Kidney tubule cell (primary cell): Measurements from ENCODE around the gene EIF1.

Experiments used
- DNase-seq: peaks from one replicate; pipeline ENCODE4 v3.0.0-alpha.2; 2018; ENCODE audit warnings: low spot score

Gene EIF1

GRCh38 chr17:41655611-41656111 is 33.0 kb upstream of the EIF1 start:
- peak; percentile 73 for DNase-seq

GRCh38 chr17:41656249-41657023 is 32.2 kb upstream of the EIF1 start:
- DNase-seq, result no peak

- no peak for DNase-seq
Observed at GRCh38 chr17:41657176-41657754, 31.4 kb upstream of the EIF1 start.

GRCh38 chr17:41657936-41658335 is 30.7 kb upstream of the EIF1 start:
- no peak for DNase-seq

- DNase-seq, result no peak
Observed at GRCh38 chr17:41658846-41659245, 29.8 kb upstream of the EIF1 start.

- DNase-seq, result no peak
Observed at GRCh38 chr17:41659427-41660212, 29.1 kb upstream of the EIF1 start.

GRCh38 chr17:41660221-41660711 is 28.4 kb upstream of the EIF1 start:
- no peak for DNase-seq

- no peak for DNase-seq
Observed at GRCh38 chr17:41663451-41664171, 25.1 kb upstream of the EIF1 start.

- no peak for DNase-seq
Observed at GRCh38 chr17:41664172-41664457, 24.6 kb upstream of the EIF1 start.

GRCh38 chr17:41664587-41665565 is 23.8 kb upstream of the EIF1 start:
- DNase-seq, result no peak

GRCh38 chr17:41665566-41666236 is 23.0 kb upstream of the EIF1 start:
- peak; percentile 87 for DNase-seq

GRCh38 chr17:41666237-41666641 is 22.4 kb upstream of the EIF1 start:
- DNase-seq, result peak; percentile 91

- peak; percentile 76 for DNase-seq
Observed at GRCh38 chr17:41666708-41667279, 21.9 kb upstream of the EIF1 start.

- no peak for DNase-seq
Observed at GRCh38 chr17:41667280-41668041, 21.2 kb upstream of the EIF1 start.

- no peak for DNase-seq
Observed at GRCh38 chr17:41672153-41672552, 16.5 kb upstream of the EIF1 start.

- DNase-seq, result peak; percentile 67
Observed at GRCh38 chr17:41675157-41676057, 13.3 kb upstream of the EIF1 start.

GRCh38 chr17:41676058-41676419 is 12.6 kb upstream of the EIF1 start:
- DNase-seq, result no peak

- peak; percentile 92 for DNase-seq
Observed at GRCh38 chr17:41678411-41678906, 10.2 kb upstream of the EIF1 start.
